Measurements from ENCODE around the gene SNRNP40.

DNA sequence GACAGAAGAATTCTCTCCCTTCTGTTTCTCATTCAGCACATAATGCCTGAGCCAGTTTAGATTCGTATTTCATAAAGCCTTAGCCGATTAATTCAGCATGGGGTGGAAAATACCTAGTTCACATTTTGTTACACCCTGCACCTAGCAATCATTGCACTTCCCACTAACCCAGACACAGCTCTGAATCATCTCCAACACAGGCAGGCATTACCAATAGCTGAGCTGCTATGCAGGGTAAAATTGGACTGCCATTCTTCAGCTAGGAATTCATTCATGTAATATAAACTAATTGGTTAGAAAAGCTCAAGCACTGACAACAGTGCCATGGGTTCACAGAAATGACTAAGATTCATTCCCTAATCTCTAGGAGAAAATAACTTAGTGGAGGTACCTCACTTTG is 30.0 kb downstream of the SNRNP40 start:
- TF ChIP-seq, protein P1, sequence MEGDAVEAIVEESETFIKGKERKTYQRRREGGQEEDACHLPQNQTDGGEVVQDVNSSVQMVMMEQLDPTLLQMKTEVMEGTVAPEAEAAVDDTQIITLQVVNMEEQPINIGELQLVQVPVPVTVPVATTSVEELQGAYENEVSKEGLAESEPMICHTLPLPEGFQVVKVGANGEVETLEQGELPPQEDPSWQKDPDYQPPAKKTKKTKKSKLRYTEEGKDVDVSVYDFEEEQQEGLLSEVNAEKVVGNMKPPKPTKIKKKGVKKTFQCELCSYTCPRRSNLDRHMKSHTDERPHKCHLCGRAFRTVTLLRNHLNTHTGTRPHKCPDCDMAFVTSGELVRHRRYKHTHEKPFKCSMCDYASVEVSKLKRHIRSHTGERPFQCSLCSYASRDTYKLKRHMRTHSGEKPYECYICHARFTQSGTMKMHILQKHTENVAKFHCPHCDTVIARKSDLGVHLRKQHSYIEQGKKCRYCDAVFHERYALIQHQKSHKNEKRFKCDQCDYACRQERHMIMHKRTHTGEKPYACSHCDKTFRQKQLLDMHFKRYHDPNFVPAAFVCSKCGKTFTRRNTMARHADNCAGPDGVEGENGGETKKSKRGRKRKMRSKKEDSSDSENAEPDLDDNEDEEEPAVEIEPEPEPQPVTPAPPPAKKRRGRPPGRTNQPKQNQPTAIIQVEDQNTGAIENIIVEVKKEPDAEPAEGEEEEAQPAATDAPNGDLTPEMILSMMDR (IDR thresholded peaks at IDR 0.05): no peak
- no peak for TF ChIP-seq EZH2 (IDR thresholded peaks at IDR 0.05; ENCODE audit: borderline replicate concordance, insufficient read depth, low read depth, low read length, poor library complexity, severe bottlenecking)

Data from B cell (primary cell).